NCI-H748 (cell line): Measurements from ENCODE around the gene PDE3A.

Experiments used
- DNase-seq: peaks from one replicate; lab custom pipeline; 2025; ENCODE audit not compliant: unreplicated experiment; lab: John Stamatoyannopoulos, UW

PDE3A gene

DNA sequence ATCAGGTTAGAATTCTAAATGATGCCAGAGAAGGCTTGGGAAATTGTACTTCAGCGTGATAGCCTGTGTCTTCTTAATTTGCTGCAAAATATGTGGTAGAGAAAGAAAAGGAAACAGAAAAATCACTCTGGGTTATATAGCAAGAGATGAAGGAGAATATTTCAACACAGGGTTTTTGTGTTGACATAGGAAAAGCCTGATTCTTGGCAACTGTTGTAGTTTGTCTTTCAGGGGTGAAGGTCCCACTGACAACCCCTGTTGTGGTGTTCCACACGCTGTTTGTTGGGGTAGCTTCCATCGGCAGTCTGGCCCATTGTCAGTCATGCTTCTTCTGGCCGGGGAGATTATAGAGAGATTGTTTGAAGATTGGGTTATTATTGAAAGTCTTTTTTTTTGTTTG is 313.0 kb downstream of the PDE3A start:
- DNase-seq, result no peak

DNA sequence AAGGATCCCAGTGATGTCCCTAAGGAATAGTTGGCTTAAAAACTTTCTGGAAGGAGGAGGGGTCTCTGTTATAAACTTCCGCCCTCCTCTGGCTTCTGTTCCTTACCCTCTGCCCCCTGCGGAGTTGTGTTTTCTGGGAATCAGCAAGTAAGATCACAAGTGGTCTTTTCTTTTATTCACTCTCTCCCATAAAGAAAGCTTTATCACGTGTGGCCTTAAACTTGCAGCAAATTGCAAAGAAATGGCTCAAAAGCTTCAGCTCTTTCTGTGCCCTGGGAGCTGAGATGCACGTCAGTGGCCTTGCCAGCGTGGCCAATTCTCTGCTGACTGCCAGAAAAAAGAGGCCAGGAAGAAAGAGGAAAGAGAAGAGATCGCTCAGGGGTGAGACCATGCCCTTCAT is 326.9 kb downstream of the PDE3A start, which contains the start of gene SLCO1C1:
Gene SLCO1C1 (plus strand): TSS at position 101 of the 400 bp plus-strand sequence. CDS start 4,245 bp downstream, outside the sequence.
- DNase-seq, result no peak

DNA sequence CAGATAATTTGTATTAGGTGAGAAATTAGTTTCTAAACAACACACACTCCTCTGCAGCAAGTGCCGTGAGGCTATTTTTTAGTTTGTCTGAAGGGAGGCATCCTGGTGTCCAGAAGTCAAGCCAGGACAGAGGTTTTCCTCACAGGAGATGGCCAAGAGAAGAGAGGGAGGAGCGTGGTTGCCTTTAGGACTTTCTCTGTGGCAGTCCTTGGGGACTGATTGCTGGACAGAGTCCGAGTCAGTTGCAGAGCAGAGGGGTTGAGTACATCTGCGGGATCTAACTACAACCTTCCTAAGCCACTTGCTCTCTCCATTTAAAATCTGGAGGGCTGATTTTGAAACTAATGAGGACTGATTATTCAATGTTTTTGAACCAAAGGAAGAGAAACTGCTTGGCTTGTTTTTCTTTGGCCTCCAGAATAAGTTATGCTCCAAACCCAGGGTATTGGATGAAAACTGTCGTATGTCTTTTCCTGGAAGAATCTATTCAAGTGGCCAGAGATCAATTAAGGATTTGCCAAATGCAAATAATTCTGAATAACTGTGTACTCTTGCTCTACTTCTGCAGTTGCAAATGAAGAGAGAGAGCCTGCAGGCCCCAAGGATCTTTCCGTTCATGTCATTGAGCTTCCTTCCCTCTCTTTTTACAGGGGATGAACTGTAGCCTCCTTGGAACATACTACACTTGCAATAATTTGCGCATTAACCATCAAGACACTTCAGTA is 328.0 kb downstream of the PDE3A start:
- no peak for DNase-seq

DNA sequence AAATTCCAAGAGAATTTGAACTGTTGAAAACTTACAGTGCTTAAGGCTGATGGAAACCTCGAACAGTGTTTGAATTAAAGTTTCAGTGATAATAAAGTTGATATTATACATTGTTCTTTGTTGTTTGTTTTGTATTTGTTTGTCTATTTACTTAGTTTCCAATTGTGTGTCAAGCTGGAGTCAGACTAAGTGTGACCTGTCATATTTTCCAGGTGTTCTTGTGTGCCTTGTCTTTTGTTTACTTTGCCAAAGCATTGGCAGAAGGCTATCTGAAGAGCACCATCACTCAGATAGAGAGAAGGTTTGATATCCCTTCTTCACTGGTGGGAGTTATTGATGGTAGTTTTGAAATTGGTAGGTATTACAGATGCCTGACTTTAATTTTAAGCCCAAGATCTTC is 332.8 kb downstream of the PDE3A start:
- DNase-seq, result no peak

DNA sequence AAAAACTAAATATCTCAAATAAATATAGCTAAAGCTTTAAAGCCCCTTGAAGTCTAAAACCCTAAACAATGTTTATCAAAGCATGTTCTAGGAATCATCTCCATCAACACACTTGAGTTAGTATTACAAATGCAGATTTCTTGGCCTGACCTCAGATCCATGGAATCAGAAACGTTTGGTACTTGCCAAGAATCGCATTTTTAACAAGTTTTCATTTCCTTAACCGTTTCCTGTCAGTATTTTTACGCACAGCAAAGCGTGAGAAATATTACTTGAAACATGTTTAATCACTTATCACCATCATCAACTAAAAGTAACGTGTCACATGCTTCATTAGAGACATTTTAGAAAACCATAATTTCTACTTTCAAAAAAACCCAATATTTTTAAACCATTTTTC is 336.5 kb downstream of the PDE3A start:
- no peak for DNase-seq

GRCh38 chr12:20711846-20712245 is 343.5 kb downstream of the PDE3A start:
- DNase-seq, result no peak

DNA sequence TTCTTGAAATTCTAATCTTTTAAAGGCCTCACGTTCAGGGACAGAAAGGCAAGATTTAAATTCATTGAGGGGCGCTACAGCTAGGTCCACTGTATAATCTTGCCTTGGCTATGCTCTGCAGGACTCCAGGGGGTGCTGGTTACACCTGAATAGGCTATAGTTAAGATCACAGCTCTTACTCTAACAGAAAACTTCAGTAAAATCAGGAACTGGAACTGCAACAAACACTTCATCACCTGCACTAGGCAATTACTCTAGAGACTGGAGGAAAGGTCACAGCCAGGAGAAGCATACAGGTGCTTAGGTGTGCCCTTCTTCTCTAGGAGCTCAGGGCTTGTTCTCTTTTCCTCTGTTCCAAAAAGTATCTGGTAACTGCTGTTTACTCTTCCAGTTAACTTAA is 347.7 kb downstream of the PDE3A start:
- no peak for DNase-seq

- DNase-seq, result no peak
Measured at GRCh38 chr12:20716985-20717384, 348.6 kb downstream of the PDE3A start.

GRCh38 chr12:20718294-20718693 is 350.0 kb downstream of the PDE3A start:
- DNase-seq, result no peak

DNA sequence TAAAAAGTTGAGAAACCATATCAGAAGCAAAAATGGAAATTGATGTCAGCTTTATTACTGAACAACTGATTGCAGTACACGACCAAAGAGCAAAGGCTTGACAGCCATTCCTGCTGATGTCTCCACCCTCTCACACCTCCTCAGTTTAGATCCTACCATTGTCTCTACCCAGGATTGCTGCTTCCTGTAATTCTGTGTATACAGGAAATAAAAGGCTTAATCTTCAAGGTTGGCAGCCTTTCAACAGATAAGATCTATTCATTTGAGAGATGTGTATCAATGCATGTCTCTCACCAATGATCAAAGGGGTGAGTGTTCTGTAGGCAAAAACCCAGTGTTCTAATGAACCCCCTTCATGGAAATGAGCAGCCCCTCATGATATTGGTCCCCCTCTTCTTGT is 353.8 kb downstream of the PDE3A start:
- DNase-seq, result no peak

DNA sequence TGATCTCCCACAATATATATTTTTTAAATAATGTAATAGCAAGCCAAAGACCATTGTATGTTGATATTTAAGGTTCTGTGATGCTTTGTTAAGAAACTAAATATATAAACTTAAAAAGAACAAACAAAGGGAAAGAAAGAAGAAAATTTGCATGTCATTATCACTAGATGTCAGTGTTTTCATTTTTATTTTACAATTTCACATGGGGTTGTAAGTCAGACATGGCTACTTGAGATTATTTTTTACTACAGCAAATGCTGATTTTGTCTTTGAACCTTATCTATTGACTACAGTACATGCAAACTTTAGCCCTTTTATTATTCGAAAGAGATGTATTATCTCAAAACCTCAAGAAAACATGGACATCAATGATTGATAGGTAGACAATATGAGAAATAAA is 362.9 kb downstream of the PDE3A start:
- DNase-seq, result no peak
